ENCODE results near the gene MC2R.

Gene MC2R

DNA sequence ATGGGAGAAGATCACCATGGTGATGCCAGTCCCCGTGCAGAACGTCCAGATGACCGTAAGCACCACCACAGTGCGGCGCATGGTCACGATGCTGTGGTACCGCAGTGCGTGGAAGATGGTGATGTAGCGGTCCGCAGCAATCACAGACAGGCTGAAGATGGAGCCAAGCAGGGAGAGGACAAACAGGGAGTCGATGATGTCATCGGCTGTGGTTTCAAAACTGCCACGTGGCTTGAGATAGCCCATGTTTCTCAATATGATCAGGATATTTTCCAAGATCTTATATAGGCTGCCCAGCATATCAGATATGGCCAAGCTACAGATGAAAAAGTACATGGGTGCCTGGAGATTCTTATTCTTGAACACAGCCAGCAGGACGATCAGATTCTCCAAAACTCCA is 30.3 kb downstream of the MC2R start:
- Histone ChIP-seq H3K18ac (ENCODE audit: low read length) (no peak overlapping the region), H3K4me3 (ENCODE audit: low read depth, low read length) (no peak overlapping the region), H3K23ac (ENCODE audit: low read length) (no peak overlapping the region), H3K4me1 (ENCODE audit: control insufficient read depth in 1 of 2, insufficient read depth in 2 of 2, low read length in 2 of 2) (no peaks in the 10 kb centered on the region), H3K4me2 (ENCODE audit: low read length) (no peak overlapping the region), H4K12ac (ENCODE audit: low read depth, low read length) (no peak overlapping the region), H3K27me3 (ENCODE audit: insufficient read depth, low read length) (no peaks in the 10 kb centered on the region), H4K91ac (ENCODE audit: low read depth, low read length) (no peak overlapping the region), H2AFZ (ENCODE audit: insufficient read depth, low read length, poor library complexity) (no peak overlapping the region), H4K8ac (ENCODE audit: low read depth, low read length) (no peak overlapping the region), H2AK5ac (ENCODE audit: low read length) (no peak overlapping the region), H3K27ac (ENCODE audit: low read depth, low read length) (no peak overlapping the region), H3K79me1 (ENCODE audit: low read length) (no peaks in the 10 kb centered on the region), H3K4ac (ENCODE audit: low read depth, low read length) (no peak overlapping the region), H2BK5ac (ENCODE audit: low read depth, low read length, poor library complexity) (no peak overlapping the region), H2BK12ac (ENCODE audit: low read length) (no peak overlapping the region), H2BK120ac (ENCODE audit: insufficient read depth, low read length, poor library complexity) (no peak overlapping the region), H3K36me3 (ENCODE audit: control insufficient read depth in 1 of 2, insufficient read depth in 2 of 2, low read length in 2 of 2) (no peaks in the 10 kb centered on the region), H3K9ac (ENCODE audit: low read length) (peak overlapping the region; percentile 2), H3K14ac (ENCODE audit: low read length) (no peak overlapping the region), H3K9me3 (ENCODE audit: insufficient read depth, low read depth, low read length) (peaks cover 6% of the 10 kb centered on the region), H3K79me2 (ENCODE audit: control insufficient read depth, insufficient read depth, low read length, poor library complexity) (no peaks in the 10 kb centered on the region)
- no CpG with 5 or more reads among the region's 14 CpGs for WGBS (ENCODE audit: extremely low coverage, insufficient coverage, insufficient read length)
- DNase-seq: no peak

GRCh38 chr18:13879937-13880336 is 35.4 kb downstream of the MC2R start:
- WGBS (ENCODE audit: extremely low coverage, insufficient coverage, insufficient read length): no CpG with 5 or more reads among the region's 1 CpG
- Histone ChIP-seq H3K27ac (ENCODE audit: low read depth, low read length) (no peak overlapping the region), H3K4ac (ENCODE audit: low read depth, low read length) (no peak overlapping the region), H3K36me3 (ENCODE audit: control insufficient read depth in 1 of 2, insufficient read depth in 2 of 2, low read length in 2 of 2) (no peaks in the 10 kb centered on the region), H3K4me2 (ENCODE audit: low read length) (no peak overlapping the region), H3K9ac (ENCODE audit: low read length) (no peak overlapping the region), H4K12ac (ENCODE audit: low read depth, low read length) (no peak overlapping the region), H3K9me3 (ENCODE audit: insufficient read depth, low read depth, low read length) (peaks cover 5% of the 10 kb centered on the region), H4K91ac (ENCODE audit: low read depth, low read length) (no peak overlapping the region), H3K18ac (ENCODE audit: low read length) (no peak overlapping the region), H2BK12ac (ENCODE audit: low read length) (no peak overlapping the region), H3K79me1 (ENCODE audit: low read length) (no peaks in the 10 kb centered on the region), H2AK5ac (ENCODE audit: low read length) (no peak overlapping the region), H3K79me2 (ENCODE audit: control insufficient read depth, insufficient read depth, low read length, poor library complexity) (no peaks in the 10 kb centered on the region), H3K4me1 (ENCODE audit: control insufficient read depth in 1 of 2, insufficient read depth in 2 of 2, low read length in 2 of 2) (no peaks in the 10 kb centered on the region), H2BK120ac (ENCODE audit: insufficient read depth, low read length, poor library complexity) (no peak overlapping the region), H3K23ac (ENCODE audit: low read length) (no peak overlapping the region), H3K27me3 (ENCODE audit: insufficient read depth, low read length) (no peaks in the 10 kb centered on the region), H3K4me3 (ENCODE audit: low read depth, low read length) (no peak overlapping the region), H2AFZ (ENCODE audit: insufficient read depth, low read length, poor library complexity) (no peak overlapping the region), H3K14ac (ENCODE audit: low read length) (no peak overlapping the region), H4K8ac (ENCODE audit: low read depth, low read length) (no peak overlapping the region), H2BK5ac (ENCODE audit: low read depth, low read length, poor library complexity) (no peak overlapping the region)
- no peak for DNase-seq

- Histone ChIP-seq H3K4me3 (ENCODE audit: low read depth, low read length) (no peak overlapping the region), H3K4me2 (ENCODE audit: low read length) (no peak overlapping the region), H3K23ac (ENCODE audit: low read length) (no peak overlapping the region), H4K12ac (ENCODE audit: low read depth, low read length) (no peak overlapping the region), H3K4me1 (ENCODE audit: control insufficient read depth in 1 of 2, insufficient read depth in 2 of 2, low read length in 2 of 2) (no peaks in the 10 kb centered on the region), H4K91ac (ENCODE audit: low read depth, low read length) (no peak overlapping the region), H4K8ac (ENCODE audit: low read depth, low read length) (no peak overlapping the region), H3K14ac (ENCODE audit: low read length) (no peak overlapping the region), H3K27me3 (ENCODE audit: insufficient read depth, low read length) (no peaks in the 10 kb centered on the region), H2AFZ (ENCODE audit: insufficient read depth, low read length, poor library complexity) (no peak overlapping the region), H3K79me2 (ENCODE audit: control insufficient read depth, insufficient read depth, low read length, poor library complexity) (no peaks in the 10 kb centered on the region), H3K27ac (ENCODE audit: low read depth, low read length) (no peak overlapping the region), H3K18ac (ENCODE audit: low read length) (no peak overlapping the region), H2BK12ac (ENCODE audit: low read length) (no peak overlapping the region), H3K9me3 (ENCODE audit: insufficient read depth, low read depth, low read length) (peaks cover 1% of the 10 kb centered on the region), H3K9ac (ENCODE audit: low read length) (no peak overlapping the region), H3K4ac (ENCODE audit: low read depth, low read length) (no peak overlapping the region), H3K36me3 (ENCODE audit: control insufficient read depth in 1 of 2, insufficient read depth in 2 of 2, low read length in 2 of 2) (no peaks in the 10 kb centered on the region), H2BK5ac (ENCODE audit: low read depth, low read length, poor library complexity) (no peak overlapping the region), H2AK5ac (ENCODE audit: low read length) (no peak overlapping the region), H2BK120ac (ENCODE audit: insufficient read depth, low read length, poor library complexity) (no peak overlapping the region), H3K79me1 (ENCODE audit: low read length) (no peaks in the 10 kb centered on the region)
- WGBS (ENCODE audit: extremely low coverage, insufficient coverage, insufficient read length): no CpG with 5 or more reads among the region's 7 CpGs
- no peak for DNase-seq
Measured at GRCh38 chr18:13879492-13879891, 35.8 kb downstream of the MC2R start.

DNA sequence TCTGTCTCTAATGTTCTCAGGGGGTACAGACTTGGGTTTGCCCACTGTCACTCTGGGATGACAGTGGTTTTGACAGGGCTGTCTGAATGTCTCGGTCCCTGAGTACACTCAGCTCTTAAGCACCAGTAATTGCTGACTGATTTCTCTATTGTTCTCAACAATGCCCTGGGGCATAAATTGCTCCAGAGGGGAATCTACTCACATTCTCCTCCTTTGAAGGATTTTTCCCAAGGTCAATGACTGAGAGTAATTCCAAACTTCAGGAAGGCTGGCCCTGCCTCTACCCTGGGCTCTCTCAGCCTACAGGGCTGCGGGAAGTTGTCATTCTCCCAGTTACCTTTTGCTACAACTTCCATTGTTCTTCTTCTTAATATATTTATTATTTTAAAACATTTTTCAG is 36.5 kb downstream of the MC2R start:
- H3K4ac ChIP-seq (ENCODE audit: low read depth, low read length): no peak overlapping the region
- no peak overlapping the region for H2AFZ ChIP-seq (ENCODE audit: insufficient read depth, low read length, poor library complexity)
- DNase-seq: no peak
- H2BK12ac ChIP-seq (ENCODE audit: low read length): no peak overlapping the region
- H3K36me3 ChIP-seq (ENCODE audit: control insufficient read depth in 1 of 2, insufficient read depth in 2 of 2, low read length in 2 of 2): no peaks in the 10 kb centered on the region
- peak overlapping the region; percentile 52 for H3K9ac ChIP-seq (ENCODE audit: low read length)
- no peaks in the 10 kb centered on the region for H3K79me1 ChIP-seq (ENCODE audit: low read length)
- no peaks in the 10 kb centered on the region for H3K4me1 ChIP-seq (ENCODE audit: control insufficient read depth in 1 of 2, insufficient read depth in 2 of 2, low read length in 2 of 2)
- no peaks in the 10 kb centered on the region for H3K27me3 ChIP-seq (ENCODE audit: insufficient read depth, low read length)
- no peak overlapping the region for H3K18ac ChIP-seq (ENCODE audit: low read length)
- WGBS (ENCODE audit: extremely low coverage, insufficient coverage, insufficient read length): no CpG with 5 or more reads among the region's 2 CpGs
- no peak overlapping the region for H4K12ac ChIP-seq (ENCODE audit: low read depth, low read length)
- no peak overlapping the region for H3K4me2 ChIP-seq (ENCODE audit: low read length)
- H3K14ac ChIP-seq (ENCODE audit: low read length): no peak overlapping the region
- H3K27ac ChIP-seq (ENCODE audit: low read depth, low read length): no peak overlapping the region
- no peak overlapping the region for H4K8ac ChIP-seq (ENCODE audit: low read depth, low read length)
- no peaks in the 10 kb centered on the region for H3K79me2 ChIP-seq (ENCODE audit: control insufficient read depth, insufficient read depth, low read length, poor library complexity)
- no peak overlapping the region for H3K4me3 ChIP-seq (ENCODE audit: low read depth, low read length)
- H3K23ac ChIP-seq (ENCODE audit: low read length): no peak overlapping the region
- H4K91ac ChIP-seq (ENCODE audit: low read depth, low read length): no peak overlapping the region
- no peak overlapping the region for H2BK5ac ChIP-seq (ENCODE audit: low read depth, low read length, poor library complexity)
- H2AK5ac ChIP-seq (ENCODE audit: low read length): no peak overlapping the region
- peaks cover 1% of the 10 kb centered on the region for H3K9me3 ChIP-seq (ENCODE audit: insufficient read depth, low read depth, low read length)
- no peak overlapping the region for H2BK120ac ChIP-seq (ENCODE audit: insufficient read depth, low read length, poor library complexity)
